SIG-M5 (cell line): ENCODE data around the gene LRIT3.

ENCODE experiments used
- DNase-seq: peaks from one replicate; lab custom pipeline; 2025; lab: John Stamatoyannopoulos, UW

LRIT3 gene, protein sequence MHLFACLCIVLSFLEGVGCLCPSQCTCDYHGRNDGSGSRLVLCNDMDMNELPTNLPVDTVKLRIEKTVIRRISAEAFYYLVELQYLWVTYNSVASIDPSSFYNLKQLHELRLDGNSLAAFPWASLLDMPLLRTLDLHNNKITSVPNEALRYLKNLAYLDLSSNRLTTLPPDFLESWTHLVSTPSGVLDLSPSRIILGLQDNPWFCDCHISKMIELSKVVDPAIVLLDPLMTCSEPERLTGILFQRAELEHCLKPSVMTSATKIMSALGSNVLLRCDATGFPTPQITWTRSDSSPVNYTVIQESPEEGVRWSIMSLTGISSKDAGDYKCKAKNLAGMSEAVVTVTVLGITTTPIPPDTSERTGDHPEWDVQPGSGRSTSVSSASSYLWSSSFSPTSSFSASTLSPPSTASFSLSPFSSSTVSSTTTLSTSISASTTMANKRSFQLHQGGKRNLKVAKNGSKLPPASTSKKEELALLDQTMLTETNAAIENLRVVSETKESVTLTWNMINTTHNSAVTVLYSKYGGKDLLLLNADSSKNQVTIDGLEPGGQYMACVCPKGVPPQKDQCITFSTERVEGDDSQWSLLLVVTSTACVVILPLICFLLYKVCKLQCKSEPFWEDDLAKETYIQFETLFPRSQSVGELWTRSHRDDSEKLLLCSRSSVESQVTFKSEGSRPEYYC

DNA sequence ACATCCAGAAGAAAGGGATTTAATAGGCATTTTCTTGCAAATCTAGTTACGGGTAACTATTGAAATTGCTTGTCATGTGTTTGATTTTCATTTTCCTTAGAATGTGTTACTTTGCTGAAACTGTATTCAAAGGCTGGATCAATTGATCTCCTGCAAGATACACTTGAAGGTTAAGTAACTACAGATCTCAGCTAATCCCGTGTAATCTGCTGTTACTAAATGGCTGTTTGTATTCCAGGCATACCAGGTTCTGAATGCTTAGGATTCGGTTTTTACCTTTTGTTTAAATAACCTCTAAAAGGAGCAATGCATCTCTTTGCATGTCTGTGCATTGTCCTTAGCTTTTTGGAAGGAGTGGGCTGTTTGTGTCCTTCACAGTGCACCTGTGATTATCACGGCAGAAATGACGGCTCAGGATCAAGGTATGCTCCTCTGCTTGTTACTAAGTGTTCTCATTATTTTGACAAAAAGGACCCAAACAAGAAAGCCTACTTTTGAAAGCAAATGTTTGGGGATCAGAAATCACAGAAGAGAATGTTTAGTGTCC lies at the start of gene LRIT3:
Gene LRIT3, plus strand, starts transcription at position 212 of the 547 bp plus-strand sequence. Its CDS starts 95 bp downstream, at position 307.
- no peak for DNase-seq

DNA sequence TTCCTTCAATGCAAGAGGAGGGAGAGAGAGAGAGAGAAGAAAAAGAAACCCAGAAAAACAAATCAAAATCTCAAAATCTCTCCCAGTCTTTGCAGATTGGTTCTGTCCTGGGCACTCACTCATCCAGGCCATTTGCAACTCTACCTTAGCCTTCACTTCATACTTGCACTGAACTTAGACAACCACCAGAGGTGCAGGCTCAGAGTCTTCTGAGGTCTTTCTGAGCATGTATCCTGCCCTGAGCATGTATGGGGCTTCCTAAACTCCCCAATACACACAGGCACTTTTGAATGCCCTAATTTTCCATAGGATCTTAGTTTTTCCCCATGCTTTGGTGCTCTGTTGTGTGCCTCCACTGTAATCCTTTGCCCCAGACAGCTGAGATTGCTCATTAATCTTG lies 49.0 kb upstream of the LRIT3 start:
- DNase-seq, result no peak

DNA sequence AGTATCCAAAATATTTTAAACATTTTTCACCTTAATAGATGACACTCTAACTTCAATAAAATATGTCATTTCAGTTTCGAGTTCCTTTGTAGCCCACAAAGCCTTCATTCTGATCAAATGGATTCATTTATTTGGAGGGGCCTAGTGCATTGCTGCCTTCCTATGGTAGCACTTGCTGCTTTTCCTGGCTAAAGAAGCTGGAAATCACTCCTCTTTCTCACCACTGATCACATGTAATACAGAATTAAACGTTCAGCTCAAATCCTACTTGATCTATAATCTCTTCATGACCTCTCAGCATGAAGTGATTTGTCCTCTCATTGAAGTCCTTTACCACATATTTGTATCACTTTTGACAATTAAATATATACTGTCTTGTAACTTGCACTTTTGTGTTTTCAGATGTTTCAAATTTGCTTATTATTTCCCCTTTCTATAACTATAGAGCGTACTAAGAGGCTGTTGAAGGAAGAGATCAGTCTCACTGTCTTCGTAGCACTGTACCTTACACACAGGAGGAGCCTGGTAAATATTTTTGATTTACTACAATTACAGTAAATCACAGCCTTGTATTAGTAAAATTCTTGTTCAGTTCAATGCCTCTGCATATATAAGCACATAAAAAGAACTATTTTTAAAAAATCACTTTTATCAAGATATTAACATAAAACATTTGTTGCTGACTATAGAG lies 46.7 kb upstream of the LRIT3 start:
- DNase-seq, result no peak

DNA sequence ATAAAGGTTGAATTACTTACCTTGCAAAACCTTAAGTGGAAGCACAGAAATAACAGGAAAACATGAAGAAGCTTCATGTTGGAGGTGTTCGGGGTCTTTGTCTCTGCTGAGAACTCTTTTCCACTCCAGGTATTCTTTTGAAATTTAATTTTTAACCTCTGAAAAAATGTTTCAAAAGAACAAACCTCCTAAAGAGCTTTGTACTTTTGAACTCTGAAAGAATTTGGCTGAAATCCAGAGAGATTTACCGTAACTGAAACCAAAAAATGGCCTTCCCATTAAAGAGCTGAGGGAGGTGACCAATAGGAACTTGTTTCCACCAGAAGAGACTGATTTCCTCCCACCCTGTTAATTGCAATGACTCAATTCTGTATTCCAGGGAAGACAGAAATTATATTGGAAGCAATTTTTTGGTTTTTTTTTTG lies 46.0 kb upstream of the LRIT3 start, which contains the start of gene CFI:
Gene CFI, minus strand, starts transcription at position 105 of the 425 bp plus-strand sequence. Its CDS starts 28 bp downstream, at position 77.
- no peak for DNase-seq

DNA sequence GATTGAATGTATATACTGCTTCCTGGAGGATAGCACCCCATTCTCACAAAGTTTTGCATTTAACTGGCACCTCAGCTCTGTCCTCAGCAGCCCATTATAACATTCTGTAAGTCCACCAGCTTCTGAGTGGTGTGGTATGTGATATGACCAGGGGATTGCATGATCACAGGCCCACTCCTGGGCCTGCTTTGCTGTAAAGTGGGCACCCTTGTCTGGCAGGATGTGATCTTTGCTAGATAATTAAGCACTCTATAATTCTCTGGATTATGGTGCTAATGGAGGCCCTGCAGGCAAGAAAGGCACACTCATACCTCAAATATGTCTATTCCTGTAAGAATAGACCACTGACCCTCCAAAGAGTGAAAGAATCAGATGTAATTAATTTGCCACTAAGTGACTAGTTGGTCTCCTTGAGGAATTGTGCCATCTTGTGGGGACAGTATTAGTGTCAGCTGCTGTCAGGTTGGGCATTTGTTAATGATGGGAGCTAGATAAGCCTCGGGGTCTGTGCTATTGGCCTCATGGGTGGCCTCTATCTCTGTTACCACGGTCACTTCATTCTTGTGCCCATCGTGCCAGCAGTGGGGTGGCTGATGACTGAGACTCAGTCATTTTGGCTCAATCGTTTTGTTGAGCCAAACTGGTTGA lies 43.9 kb upstream of the LRIT3 start:
- no peak for DNase-seq

DNA sequence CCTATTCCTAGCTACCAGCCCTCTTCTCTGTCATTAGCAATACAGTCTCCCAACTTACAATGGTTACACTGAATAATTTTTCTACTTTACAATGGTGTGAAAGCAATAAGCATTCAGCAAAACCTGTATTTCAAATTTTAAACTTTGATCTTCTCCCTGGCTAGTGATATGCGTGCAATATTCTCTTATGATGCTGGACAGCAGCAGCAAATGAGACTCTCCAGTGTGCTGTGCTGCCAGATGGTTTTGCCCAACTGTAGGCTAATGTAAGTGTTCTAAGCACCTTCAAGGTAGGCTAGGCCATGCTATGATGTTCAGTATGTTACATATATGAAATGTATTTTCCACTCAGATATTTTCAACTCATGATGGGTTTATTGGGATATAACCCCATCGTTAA lies 38.3 kb upstream of the LRIT3 start:
- no peak for DNase-seq

DNA sequence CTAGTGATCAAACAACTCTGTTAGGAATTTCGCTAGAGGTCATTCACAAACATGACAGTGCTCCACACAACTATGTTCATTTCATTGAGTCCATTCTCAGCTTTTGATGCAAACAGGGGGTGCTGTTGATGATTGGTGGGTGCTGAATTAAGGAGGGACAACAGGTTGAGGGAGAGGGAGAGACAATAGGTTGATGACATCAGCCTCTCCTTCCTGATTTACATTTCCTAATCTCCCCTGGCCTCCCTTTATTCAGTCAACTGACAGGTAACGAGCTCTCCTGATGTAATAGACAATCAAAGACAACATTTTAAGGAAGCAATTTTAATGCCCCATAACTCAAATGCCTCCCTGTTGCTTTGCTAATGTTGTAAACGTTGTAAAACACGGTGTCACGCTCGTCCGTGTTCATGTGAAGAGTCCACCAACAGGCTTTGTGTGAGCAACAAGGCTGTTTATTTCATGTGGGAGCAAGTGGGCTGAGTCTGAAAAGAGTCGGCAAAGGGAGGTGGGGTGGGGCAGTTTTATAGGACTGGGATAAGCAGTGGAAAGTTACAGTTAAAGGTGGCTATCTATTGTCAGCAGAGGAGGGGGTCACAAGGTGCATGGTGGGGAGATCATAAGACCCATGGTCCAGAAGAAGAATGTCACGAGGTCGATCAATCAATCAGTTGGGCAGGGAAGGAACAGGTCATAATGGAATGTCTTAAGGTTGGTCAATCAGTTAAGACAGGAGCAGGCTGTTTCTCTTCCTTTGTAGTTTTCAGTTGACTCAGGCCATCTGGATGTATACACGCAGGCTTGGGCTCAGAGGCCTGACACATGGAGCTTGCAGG lies 37.1 kb upstream of the LRIT3 start:
- DNase-seq, result no peak

DNA sequence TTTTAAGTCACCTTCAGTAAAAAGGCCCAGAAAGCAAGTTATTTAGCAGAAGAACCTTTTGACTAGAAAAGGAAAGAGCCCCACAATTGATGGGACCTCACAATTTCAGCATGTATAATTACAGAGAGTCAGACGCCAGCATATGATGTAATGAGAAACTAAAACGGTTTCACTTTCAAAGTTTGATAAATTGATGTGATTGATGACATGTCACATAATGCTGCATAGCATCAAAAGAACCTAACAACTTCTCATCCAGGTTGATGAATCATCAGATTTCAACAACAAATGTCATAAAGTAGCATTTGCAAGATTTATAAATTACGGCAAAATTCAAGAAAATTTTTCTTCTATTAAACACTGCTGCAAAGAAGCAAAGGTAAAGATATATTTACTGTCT lies 36.2 kb upstream of the LRIT3 start:
- DNase-seq, result no peak

DNA sequence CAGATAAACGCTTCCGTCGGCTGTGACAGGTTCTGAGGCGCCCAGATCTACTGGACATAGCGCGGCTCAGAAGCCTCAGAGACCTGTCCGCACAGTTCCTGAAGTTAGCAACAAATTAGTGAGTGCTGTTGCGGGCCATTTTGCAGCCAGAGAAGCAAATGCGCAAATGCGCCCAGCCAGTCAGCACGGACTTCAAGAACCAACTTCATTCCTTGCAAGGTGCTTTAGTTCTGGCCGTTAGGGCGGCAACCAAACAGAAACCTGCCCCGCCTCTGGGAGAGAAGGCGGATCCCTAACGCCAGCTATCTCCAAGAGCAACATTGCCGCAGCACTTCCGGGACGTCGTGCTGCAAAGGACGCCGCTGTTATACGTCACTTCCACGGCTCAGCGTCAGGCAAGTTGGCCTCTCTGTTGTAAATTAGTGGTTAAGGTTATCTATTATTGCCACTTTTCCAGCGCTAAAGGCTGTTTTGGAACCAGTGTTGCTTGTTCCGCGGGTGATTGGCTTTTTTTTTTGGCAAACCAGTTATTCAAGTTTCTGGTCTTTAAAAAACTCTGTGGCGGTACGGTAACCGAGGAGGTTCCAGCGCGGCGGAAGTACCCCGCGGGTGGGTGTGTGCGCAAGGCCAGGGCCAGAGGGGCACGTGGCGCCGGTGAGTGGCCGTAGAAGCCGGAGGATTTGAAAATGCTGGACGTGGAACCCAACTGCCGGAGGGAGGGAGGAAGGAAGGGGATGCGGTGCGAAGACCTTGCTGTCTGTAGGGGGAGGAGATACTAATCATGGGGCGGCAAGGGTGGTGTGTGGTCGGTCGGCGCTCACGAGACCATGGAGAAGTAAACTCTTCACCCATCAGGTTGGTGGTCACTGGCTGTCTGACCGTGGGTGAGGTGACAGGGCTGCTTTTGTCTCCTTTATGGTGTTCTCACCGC lies 32.5 kb upstream of the LRIT3 start, which contains the start of gene GAR1:
Gene GAR1, plus strand, starts transcription at position 612 of the 931 bp plus-strand sequence. CDS start 403 bp downstream, outside the sequence.
- peak; percentile 77 for DNase-seq

DNA sequence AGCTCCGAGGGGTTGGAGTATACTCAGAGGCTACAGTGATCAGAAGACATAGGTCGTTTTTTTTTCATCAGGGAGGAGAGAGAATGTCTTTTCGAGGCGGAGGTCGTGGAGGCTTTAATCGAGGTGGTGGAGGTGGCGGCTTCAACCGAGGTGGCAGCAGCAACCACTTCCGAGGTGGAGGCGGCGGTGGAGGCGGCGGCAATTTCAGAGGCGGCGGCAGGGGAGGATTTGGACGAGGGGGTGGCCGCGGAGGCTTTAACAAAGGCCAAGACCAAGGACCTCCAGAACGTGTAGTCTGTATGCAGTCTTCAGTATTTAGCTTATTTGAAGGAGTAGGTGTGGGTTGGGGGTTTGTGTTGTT lies 31.8 kb upstream of the LRIT3 start:
- no peak for DNase-seq

DNA sequence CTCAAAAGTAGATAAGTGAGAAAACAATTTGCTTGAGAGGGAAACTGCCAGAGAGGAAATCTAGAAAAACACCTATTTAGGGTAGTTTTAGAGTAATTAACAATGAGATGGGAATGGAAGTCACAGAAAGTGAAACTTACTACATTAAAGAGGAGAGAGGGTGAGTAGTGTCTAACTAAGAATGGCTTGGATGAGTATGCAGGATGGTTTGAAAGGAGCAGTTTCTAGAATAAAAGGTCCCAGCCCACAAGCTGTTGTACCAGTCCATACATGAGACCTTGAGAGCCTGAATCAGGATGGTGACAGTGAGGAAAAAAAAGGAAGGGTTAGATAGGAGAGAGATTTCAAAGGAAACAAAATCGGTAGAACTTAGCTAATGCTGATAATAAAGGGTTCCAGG lies 31.0 kb upstream of the LRIT3 start:
- no peak for DNase-seq

DNA sequence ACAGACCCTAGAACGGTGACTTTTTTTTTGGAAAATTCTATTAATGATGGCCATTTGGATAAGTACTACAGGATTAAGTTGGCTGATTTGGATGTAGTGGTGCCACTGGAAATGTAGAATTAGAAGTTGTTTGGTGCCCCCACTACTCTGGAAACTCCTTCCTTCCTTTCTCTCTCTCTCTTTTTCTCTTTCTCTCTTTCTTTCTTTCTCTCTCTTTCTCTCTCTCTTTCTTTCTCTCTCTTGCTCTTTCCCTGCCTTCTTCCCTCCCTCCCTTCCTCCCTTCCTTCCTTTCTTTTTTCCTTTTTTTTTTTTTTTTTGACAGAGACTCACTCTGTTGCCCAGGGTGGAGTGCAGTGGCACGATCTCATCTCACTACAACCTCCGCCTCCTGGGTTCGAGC lies 29.6 kb upstream of the LRIT3 start:
- no peak for DNase-seq

DNA sequence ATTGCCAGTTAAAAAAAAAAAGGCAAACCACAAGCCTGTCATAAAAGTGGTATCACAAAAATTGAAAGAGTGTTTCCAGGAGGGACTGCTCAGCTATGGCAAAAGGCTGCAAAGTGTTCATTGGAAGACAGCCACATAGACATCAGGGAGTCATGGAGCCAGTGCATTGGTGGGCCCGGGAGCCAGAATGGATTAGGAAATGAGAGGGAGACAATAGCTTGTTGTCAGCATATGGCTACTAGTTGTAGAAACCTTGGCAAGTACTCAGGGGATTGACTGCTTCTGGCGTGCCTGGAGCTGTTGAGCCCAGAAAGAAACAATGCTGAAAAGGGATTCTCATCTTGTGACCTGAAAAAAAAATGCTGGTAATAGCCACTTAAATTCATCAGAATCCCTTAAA lies 27.3 kb upstream of the LRIT3 start:
- DNase-seq, result no peak

DNA sequence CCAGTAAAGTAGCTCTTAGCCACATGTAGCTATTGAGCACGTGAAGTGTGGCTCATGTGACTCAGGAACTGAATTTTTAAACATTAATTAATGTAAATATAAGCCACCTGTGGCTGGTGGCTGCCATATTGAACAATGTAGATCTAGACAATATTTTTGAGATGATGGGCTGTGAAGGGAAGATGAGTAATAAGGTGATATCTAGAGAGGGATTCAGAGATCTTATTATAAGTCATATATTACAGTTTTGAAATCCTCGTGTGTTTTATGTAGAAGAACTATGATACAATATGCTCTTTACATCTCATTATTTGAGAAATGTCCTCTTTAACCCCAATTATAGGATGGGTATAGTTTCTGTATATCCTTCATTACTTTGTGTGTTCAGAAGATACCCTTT lies 26.7 kb upstream of the LRIT3 start:
- no peak for DNase-seq

DNA sequence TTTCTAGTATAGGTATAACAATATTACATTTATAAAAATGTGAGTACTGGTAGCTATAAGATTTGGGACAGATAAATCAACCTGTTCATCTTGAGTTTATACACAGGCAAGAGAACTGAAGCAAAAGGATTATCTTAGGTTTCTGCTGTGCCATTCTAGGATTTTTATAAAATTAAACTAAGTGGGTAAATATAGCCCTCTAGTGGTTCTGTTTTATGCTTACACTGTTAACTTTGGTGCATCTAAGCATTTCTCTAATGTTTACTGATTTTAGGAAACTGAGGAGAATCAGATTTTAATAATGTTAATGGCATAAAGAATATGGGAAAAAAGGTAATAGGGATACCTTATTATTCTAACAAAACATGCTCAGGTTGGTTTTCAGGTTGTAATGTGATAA lies 21.2 kb upstream of the LRIT3 start:
- DNase-seq, result no peak

DNA sequence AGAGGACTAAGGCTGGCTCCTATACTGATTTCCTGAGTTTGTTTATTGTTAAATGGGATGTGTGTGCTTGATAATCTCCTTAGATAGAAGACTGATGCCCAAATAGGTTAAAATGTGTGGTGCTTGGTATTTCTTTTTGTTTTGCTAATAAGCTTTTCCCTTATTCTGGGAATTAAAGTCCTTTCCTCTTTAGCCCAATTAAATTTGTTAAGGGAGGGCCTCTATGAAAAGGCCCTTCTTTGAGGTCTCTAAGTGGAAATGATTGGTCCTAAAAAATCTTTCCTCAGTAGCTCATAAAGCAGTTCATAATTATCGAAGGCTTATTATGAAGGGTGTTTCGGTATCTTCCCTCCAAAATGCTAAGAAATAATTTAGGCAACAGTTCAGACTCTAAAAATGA lies 20.2 kb upstream of the LRIT3 start, which contains the start of gene RRH:
Gene RRH, plus strand, starts transcription at position 301 of the 400 bp plus-strand sequence. Its CDS starts 56 bp downstream, at position 357.
- DNase-seq, result no peak

DNA sequence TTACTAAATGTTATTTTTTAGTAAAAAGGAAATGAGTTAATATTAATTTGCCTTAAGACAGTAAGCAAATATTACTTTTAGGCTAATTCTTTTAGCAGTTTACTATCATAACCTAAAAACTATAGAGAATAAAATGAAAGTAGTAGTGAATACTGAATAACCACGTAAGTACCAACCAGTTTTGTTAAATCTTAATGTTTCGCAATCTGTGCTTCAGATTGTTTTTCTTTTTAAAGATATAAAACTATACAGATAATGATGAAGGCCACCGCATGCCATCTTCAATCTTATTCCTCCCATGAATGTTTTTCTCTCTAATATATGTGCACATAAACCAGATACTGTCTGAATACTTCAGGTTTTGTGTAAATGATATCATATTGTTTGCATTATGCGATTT lies 14.2 kb upstream of the LRIT3 start:
- DNase-seq, result no peak

DNA sequence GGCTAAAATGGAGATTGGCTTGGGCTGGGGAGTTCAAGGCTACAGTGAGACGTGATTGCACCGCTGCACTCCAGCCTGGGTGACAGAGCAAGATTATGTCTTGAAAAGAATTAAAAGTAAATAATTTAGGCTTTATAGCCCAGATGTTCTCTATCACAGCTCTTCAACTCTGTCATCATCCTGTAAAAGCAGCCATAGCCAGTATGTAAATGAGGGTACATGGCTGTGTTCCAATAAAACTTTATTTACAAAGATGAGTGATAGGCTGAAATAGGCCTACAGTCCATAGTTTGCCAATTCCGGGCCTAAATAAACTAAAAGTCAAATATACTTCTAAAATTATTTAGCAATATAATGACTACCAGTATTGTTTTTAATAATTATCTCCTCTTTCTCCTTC lies 10.9 kb upstream of the LRIT3 start:
- DNase-seq, result no peak

DNA sequence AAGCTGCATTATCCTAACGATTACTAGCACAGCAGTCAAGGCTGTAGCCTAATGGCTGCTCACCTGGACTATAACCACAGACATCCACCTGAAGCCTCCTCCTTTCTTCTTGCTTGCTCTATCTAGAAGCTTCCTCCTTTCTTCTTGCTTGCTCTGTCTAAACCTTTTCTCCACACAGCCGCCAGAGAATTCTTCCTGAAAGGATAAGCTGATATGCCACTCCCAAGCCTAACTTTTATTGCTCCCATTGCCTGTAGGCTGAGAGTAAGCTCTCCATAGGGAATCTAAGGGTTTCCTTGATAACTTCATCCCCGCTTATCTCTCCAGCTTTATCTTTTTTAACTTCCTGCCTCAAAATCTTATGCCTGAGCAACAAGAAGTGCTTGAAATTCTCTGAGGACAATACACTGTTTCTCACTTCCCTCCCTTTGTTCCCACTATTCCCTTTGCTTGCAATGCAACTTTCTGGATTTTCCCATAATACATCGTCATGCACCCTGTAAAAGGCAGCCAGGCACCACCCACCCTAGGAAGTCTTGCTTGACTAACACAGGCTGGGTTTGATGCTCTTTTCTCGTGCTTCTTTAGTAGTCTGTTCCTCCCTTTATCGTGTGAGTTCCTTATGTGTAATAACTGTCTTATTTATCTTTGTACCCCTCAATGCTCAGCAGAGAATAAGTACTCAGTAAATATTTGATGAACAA lies 1.4 kb upstream of the LRIT3 start:
- DNase-seq, result no peak
